Left lung (tissue), 10 donors: ENCODE data around the gene PTRH1. TPM values are rescaled to one million over a fixed set of nuclear protein-coding genes. Genes with fewer than 3 reads are reported as not detected.
A peak's percentile ranks its signal among the peaks of the same experiment; 100 is the strongest.

ENCODE experiments used
- ATAC-seq: fragments of 200-7000 bp; cut with Tn5 transposase; one replicate; pipeline ENCODE4 v1.9.1; 2020; ENCODE audit warnings: moderate library complexity
- DNase-seq, 4 donors: peaks; one replicate each; pipeline ENCODE4 v3.0.0-alpha.2; 2013 to 2020
- H3K27ac ChIP-seq, 2 donors: fragments of 200-600 bp; sonication (generic) in 1 of 2; one replicate each; pipeline versions ENCODE4 v1.5.0 to v1.8.0; 2020 to 2021
- H3K27me3 ChIP-seq, 2 donors: fragments of 200-600 bp; sonication (generic) in 1 of 2; one replicate each; pipeline versions ENCODE4 v1.5.0 to v1.8.0; 2020 to 2021
- H3K36me3 ChIP-seq, 2 donors: fragments of 200-600 bp; sonication (generic) in 1 of 2; one replicate each; pipeline versions ENCODE4 v1.5.0 to v1.8.0; 2020 to 2021
- H3K4me1 ChIP-seq, 2 donors: fragments of 200-600 bp; one replicate each; pipeline ENCODE4 v1.8.0; 2021
- H3K4me3 ChIP-seq, 2 donors: fragments of 200-600 bp; sonication (generic) in 1 of 2; one replicate each; pipeline versions ENCODE4 v1.5.0 to v1.8.0; 2020 to 2021; ENCODE audit warnings: mild to moderate bottlenecking in 1 of 2
- H3K9me3 ChIP-seq, 2 donors: fragments of 200-600 bp; sonication (generic) in 1 of 2; one replicate each; pipeline versions ENCODE4 v1.5.0 to v1.8.0; 2020 to 2021
- CTCF ChIP-seq, 2 donors: fragments of 200-600 bp; sonication (generic) in 1 of 2; IDR thresholded peaks; one replicate each; pipeline versions ENCODE4 v1.5.0 to v1.8.0; 2021; ENCODE audit warnings: antibody characterized with exemption in 2 of 2
- intact Hi-C, 2 donors: fragments of 100-400 bp; cut with DNase I; formaldehyde crosslinking; loops; one replicate each; pipeline versions ENCODE4 v1.11.2 to v1.14.2; 2022
- polyA plus RNA-seq, 6 donors: library from polyadenylated mRNA; unstranded; fragments of 120-200 nt; gene quantifications; one replicate each; pipeline ENCODE4 v1.2.1, GENCODE V29; 2013; ENCODE audit not compliant: insufficient read length in 6 of 6
- total RNA-seq, 2 donors: library from RNA; stranded (reverse); fragmentation: NEBNext Ultra II Directional; extraction: Animal tissue kit (Norgen Biotek cat#: 25700); gene quantifications; one replicate each; pipeline ENCODE4 v1.2.1, GENCODE V29; 2021
- donor health status: DM: no; HTN: yes; CAD: no.
- donor health status: DM: no; HTN: no; CAD: no.

The PTRH1 gene
- total and polyA plus RNA-seq, 8 donors, result 3.6 to 20.2 (median 6.8) TPM

GRCh38 chr9:127706836-127707241, 8.6 kb downstream of the PTRH1 start, which contains the start of gene CFAP157:
Gene CFAP157 (plus strand): TSS chr9:127706988. CDS start chr9:127707032, 44 bp downstream.
- Histone ChIP-seq H3K27ac (no peak within 1 kb of the TSS), H3K9me3 (no peaks in the 10 kb centered on the region), H3K36me3 (no peaks in the 10 kb centered on the region), H3K4me1 (no peaks in the 10 kb centered on the region), H3K4me3 (no peak within 1 kb of the TSS), H3K27me3 (no peaks in the 10 kb centered on the region)
- intact Hi-C loops, result no loop called here
- DNase-seq (no peak), ATAC-seq (peak; percentile 72)
- TF ChIP-seq CTCF (IDR thresholded peaks at IDR 0.05), result no peak

DNA sequence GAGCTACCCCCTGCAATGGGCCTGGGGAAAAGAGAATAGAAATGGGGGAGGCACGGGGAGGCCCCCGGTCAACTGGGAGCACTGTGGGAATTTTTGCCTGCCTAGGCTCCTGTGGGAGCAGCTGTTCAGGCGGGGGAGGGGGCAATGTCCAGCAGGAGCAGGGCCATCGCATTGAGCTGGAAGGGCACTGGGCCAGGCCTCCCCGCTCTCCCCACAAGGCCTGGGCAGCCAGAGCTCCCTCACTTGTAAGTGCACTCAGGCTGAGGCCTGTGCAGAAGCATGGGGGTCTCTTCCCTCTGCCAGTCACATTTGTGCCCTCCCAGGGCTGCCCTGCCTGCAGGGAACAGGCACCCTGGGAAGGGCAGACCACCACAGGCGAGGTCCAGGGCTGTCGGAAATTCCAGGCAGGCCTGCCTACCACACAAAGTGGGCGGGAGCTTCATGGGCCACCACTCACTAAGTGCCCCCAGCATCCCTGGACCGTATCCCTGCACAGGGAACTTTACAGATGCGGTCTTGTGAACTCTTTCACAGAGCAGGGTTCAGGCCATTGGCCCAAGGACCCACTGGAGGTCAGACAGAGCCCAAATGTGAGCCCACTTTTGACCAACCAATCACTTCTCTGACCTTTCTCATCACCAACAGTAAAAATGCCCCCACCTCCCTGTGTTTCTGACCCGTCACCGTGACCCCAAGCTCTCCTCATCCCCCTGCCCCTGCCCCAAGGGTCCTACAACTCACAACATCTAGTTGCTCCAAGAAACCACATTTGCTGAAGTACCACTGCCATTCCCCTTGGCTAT, 9.7 kb downstream of the PTRH1 start:
- H3K4me1 ChIP-seq, result no peaks in the 10 kb centered on the region

GRCh38 chr9:127703289-127703946, 12.0 kb downstream of the PTRH1 start:
- no peak for DNase-seq
- Histone ChIP-seq H3K27ac (no peak overlapping the region), H3K9me3 (no peaks in the 10 kb centered on the region), H3K27me3 (no peaks in the 10 kb centered on the region), H3K4me1 (peaks cover 0 to 6% of the 10 kb centered on the region in 2 donors), H3K36me3 (no peaks in the 10 kb centered on the region), H3K4me3 (no peak overlapping the region)
- ATAC-seq, result no peak
- intact Hi-C loops, result no loop called here
- no peak for TF ChIP-seq CTCF (IDR thresholded peaks at IDR 0.05)

More for the DNA sequence above, 9.7 kb downstream of the PTRH1 start:
- DNase-seq, result no peak
- TF ChIP-seq CTCF (IDR thresholded peaks at IDR 0.05), result no peak
- intact Hi-C loops, result no loop called here
- Histone ChIP-seq H3K9me3 (no peaks in the 10 kb centered on the region), H3K4me3 (no peak overlapping the region), H3K27ac (no peak overlapping the region), H3K36me3 (no peaks in the 10 kb centered on the region), H3K27me3 (no peaks in the 10 kb centered on the region)
- ATAC-seq, result no peak

DNA sequence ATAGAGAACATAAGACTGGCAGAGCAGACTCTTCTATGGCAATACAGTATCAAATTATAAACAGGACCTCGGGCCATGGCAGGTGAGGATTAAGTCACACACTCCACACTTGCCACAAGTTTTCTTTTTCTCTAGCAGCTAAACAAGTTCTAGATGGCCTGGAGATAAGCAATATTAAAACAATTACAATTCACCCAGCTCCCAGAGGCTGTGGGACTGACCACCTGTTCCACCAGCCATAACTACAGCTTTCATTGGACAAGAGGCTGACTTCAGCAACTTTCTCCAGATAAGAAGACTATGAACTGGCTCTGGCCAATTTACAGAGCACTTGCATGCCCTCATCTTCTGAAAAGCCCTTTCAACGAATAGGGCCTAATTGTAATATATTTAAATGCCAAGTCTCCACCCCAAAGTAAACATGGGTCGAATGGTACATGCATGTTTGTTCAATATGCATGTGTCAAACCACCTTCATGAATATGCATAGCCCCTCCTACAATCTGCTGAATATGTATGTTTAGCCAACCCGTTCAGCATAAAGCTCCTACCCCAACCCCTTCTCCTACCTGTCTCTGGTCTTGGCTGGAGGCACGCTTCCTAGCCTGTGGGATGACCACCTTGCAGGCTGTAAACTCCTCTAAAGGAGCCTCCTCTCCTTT, 14.7 kb downstream of the PTRH1 start:
- H3K36me3 ChIP-seq, result no peaks in the 10 kb centered on the region
- no peaks in the 10 kb centered on the region for H3K27me3 ChIP-seq
- DNase-seq, result no peak
- no peak for TF ChIP-seq CTCF (IDR thresholded peaks at IDR 0.05)
- no peak overlapping the region for H3K27ac ChIP-seq
- no peak for ATAC-seq
- intact Hi-C loops, result no loop called here
- no peaks in the 10 kb centered on the region for H3K9me3 ChIP-seq
- peaks cover 0 to 6% of the 10 kb centered on the region in 2 donors for H3K4me1 ChIP-seq
- H3K4me3 ChIP-seq, result no peak overlapping the region

DNA sequence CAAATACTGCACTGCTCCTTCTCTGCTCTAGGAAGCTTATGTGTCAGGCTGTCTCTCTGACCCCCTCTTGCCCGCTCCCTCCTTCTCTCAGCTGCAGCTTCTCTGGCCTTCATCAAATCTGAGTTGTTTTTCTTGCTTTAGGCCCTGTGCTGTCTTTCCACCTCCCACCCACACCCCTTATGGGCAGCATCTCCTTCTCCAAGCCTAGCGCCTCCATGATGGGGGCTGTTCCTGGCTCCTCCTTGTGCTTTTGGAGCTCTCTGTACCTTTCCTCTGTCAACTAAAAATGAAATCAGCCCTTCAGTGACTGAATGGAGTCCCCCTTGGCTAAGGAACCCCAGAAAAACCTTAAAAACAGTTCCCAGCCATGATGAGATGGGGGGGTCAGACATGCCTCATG, 15.3 kb downstream of the PTRH1 start:
- Histone ChIP-seq H3K27me3 (no peaks in the 10 kb centered on the region), H3K27ac (peak overlapping the region in 1 of 2 donors; percentile 91), H3K9me3 (no peaks in the 10 kb centered on the region), H3K36me3 (no peaks in the 10 kb centered on the region), H3K4me1 (peaks cover 0 to 6% of the 10 kb centered on the region in 2 donors), H3K4me3 (no peak overlapping the region)
- DNase-seq (no peak), ATAC-seq (no peak)
- intact Hi-C loops, result no loop called here
- no peak for TF ChIP-seq CTCF (IDR thresholded peaks at IDR 0.05)
